Measurements from ENCODE around the gene RARS2. TPM values are rescaled to one million over a fixed set of nuclear protein-coding genes. Genes with fewer than 3 reads are reported as not detected.
"Not testable (repeated sequence)": the region's sequence is repeated elsewhere in the genome, so short reads cannot be mapped to it uniquely, and the experiment has no call there.

Gene RARS2
- polyA plus RNA-seq, result 10 to 100 TPM; 18.0 to 29.0 (median 23.3) TPM

- no peak within 1 kb of the TSS for H3K27ac ChIP-seq (ENCODE audit: low read depth, low read length)
- 0% methylated on average over 49 of the region's 49 CpGs for WGBS, 3 donors
These were observed at the start of gene RARS2, which contains the start of gene ORC3 for GRCh38 chr6:87589693-87590416. TSS of gene RARS2 (minus strand) at chr6:87589987. CDS start at chr6:87589957, 30 bp downstream. TSS of gene ORC3 (plus strand) at chr6:87590135. CDS start at chr6:87590169, 34 bp downstream.

- WGBS, 3 donors, result 99 to 100% (median 99%) methylated on average over 4 of the region's 4 CpGs
- H3K27ac ChIP-seq (ENCODE audit: low read depth, low read length), result no peak overlapping the region
These were observed 49.6 kb upstream of the RARS2 start for GRCh38 chr6:87639373-87639772.

- 96 to 100% (median 98%) methylated on average over 1 of the region's 1 CpG for WGBS, 3 donors
- no peak overlapping the region for H3K27ac ChIP-seq (ENCODE audit: low read depth, low read length)
These were observed 47.3 kb upstream of the RARS2 start for GRCh38 chr6:87637106-87637505.

GRCh38 chr6:87636315-87636714, 46.5 kb upstream of the RARS2 start:
- H3K27ac ChIP-seq (ENCODE audit: low read depth, low read length), result no peak overlapping the region
- 93 to 98% (median 94%) methylated on average over 1 of the region's 1 CpG for WGBS, 3 donors

GRCh38 chr6:87633851-87634250, 44.1 kb upstream of the RARS2 start:
- 95 to 98% (median 97%) methylated on average over 3 of the region's 3 CpGs for WGBS, 3 donors
- H3K27ac ChIP-seq (ENCODE audit: low read depth, low read length), result no peak overlapping the region

- 89 to 100% (median 94%) methylated on average over 1 of the region's 1 CpG for WGBS, 3 donors
- H3K27ac ChIP-seq (ENCODE audit: low read depth, low read length), result no peak overlapping the region
These were observed 41.0 kb upstream of the RARS2 start for GRCh38 chr6:87630746-87631145.

- no peak overlapping the region for H3K27ac ChIP-seq (ENCODE audit: low read depth, low read length)
These were observed 39.1 kb upstream of the RARS2 start for GRCh38 chr6:87628881-87629280.

- WGBS, 3 donors, result 55 to 74% (median 59%) methylated on average over 2 of the region's 2 CpGs
These were observed 38.6 kb upstream of the RARS2 start for GRCh38 chr6:87628424-87628823.

GRCh38 chr6:87623248-87623647, 33.5 kb upstream of the RARS2 start:
- 94 to 99% (median 95%) methylated on average over 3 of the region's 3 CpGs for WGBS, 3 donors
- no peak overlapping the region for H3K27ac ChIP-seq (ENCODE audit: low read depth, low read length)

More at GRCh38 chr6:87628424-87628823, 38.6 kb upstream of the RARS2 start:
- no peak overlapping the region for H3K27ac ChIP-seq (ENCODE audit: low read depth, low read length)

- H3K27ac ChIP-seq (ENCODE audit: low read depth, low read length), result no peak overlapping the region
- whole genome bisulfite sequencing, 3 donors, result 92 to 93% (median 93%) methylated on average over 3 of the region's 3 CpGs
These were observed 28.7 kb upstream of the RARS2 start for GRCh38 chr6:87618531-87618930.

- WGBS, 3 donors, result 94 to 97% (median 95%) methylated on average over 4 of the region's 4 CpGs
- H3K27ac ChIP-seq (ENCODE audit: low read depth, low read length), result no peak overlapping the region
These were observed 27.6 kb upstream of the RARS2 start for GRCh38 chr6:87617405-87617804.

- not testable (repeated sequence) for H3K27ac ChIP-seq (ENCODE audit: low read depth, low read length)
- 97 to 99% (median 98%) methylated on average over 2 of the region's 2 CpGs for WGBS, 3 donors
These were observed 23.2 kb upstream of the RARS2 start for GRCh38 chr6:87613018-87613417.

- H3K27ac ChIP-seq (ENCODE audit: low read depth, low read length), result no peak overlapping the region
- WGBS, 3 donors, result 77 to 96% (median 85%) methylated on average over 3 of the region's 3 CpGs
These were observed 19.0 kb upstream of the RARS2 start for GRCh38 chr6:87608802-87609201.

- H3K27ac ChIP-seq (ENCODE audit: low read depth, low read length), result no peak overlapping the region
- WGBS, 3 donors, result 81 to 92% (median 84%) methylated on average over 2 of the region's 2 CpGs
These were observed 16.4 kb upstream of the RARS2 start for GRCh38 chr6:87606199-87606598.

- no peak overlapping the region for H3K27ac ChIP-seq (ENCODE audit: low read depth, low read length)
- WGBS, 3 donors, result 56 to 96% (median 60%) methylated on average over 1 of the region's 1 CpG
These were observed 10.8 kb upstream of the RARS2 start for GRCh38 chr6:87600576-87600975.

- 65 to 73% (median 71%) methylated on average over 4 of the region's 4 CpGs for WGBS, 3 donors
- H3K27ac ChIP-seq (ENCODE audit: low read depth, low read length), result no peak overlapping the region
These were observed 1.2 kb upstream of the RARS2 start for GRCh38 chr6:87590990-87591389.

- no peak overlapping the region for H3K27ac ChIP-seq (ENCODE audit: low read depth, low read length)
- 2 to 4% (median 3%) methylated on average over 11 of the region's 11 CpGs for WGBS, 3 donors
These were observed 662 bp upstream of the RARS2 start for GRCh38 chr6:87590417-87590880.

GRCh38 chr6:87588756-87589407, 905 bp downstream of the RARS2 start:
- WGBS, 3 donors, result 21 to 32% (median 31%) methylated on average over 10 of the region's 10 CpGs
- H3K27ac ChIP-seq (ENCODE audit: low read depth, low read length), result no peak overlapping the region

- 90 to 95% (median 93%) methylated on average over 8 of the region's 8 CpGs for WGBS, 3 donors
- no peak overlapping the region for H3K27ac ChIP-seq (ENCODE audit: low read depth, low read length)
These were observed 3.3 kb downstream of the RARS2 start for GRCh38 chr6:87586371-87587077.
